T-helper 2 cell (primary cell): ENCODE measurements around the gene TEX50.
A peak's percentile ranks its signal among the peaks of the same experiment; 100 is the strongest.
"Not testable (repeated sequence)": the region's sequence is repeated elsewhere in the genome, so short reads cannot be mapped to it uniquely, and the experiment has no call there.

Source experiments
- DNase-seq, 5 experiments: peaks; one replicate each; pipeline versions ENCODE4 v3.0.0 to v3.0.0-alpha.2; 2012 to 2022

The TEX50 gene

DNA sequence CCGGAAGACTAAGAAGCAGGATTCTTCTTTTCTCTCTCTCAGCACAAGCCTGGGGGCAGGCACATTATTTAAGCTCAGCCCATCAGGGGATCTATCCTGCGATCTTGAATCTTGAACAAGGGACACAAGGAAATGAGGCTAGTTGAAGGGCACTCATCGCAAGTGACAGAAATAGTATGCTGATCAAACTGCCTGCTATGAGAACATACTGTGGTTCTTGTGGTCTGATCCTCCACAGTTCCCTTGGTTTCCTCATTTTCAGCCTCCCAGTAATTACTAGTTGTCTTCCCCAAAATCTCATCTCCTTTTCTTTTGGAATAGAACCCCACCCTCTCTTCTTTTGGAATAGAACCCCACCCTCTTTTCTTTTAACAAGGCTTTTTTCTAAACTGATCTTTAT, 28.0 kb downstream of the TEX50 start:
- no peak for DNase-seq

- DNase-seq, result no peak
Observed at GRCh38 chr1:173666646-173667045, 31.5 kb downstream of the TEX50 start.

DNA sequence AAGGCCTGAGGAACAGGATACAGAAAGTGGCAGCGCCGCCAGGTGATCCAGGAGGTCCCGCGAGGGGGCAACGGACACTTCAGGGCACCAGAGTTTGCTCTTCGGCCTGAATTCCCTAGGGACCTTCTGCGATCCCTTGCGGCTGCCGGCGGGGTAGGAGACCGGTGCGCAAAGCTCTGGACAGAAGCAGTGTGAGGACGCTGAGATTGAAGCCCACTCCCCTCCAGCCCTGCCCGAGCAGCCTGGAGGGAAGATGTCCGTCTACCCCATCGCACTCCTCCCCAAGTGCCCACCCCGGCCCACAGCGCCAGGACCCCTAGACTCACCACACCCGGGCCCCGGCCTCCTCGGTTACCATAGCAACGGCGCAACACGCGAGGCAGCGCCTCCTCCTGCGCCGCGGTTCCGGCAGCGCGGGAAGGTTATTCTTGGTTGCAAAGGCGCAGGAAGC, 34.4 kb downstream of the TEX50 start, which contains the start of gene ANKRD45:
Gene ANKRD45, minus strand, starts transcription at position 361 of the 451 bp plus-strand sequence. CDS start 10,433 bp downstream, outside the sequence.
- DNase-seq, result peak in 1 of 5 experiments; percentile 16

- not testable (repeated sequence) for DNase-seq
Observed at GRCh38 chr1:173674496-173674895, 39.4 kb downstream of the TEX50 start.

DNA sequence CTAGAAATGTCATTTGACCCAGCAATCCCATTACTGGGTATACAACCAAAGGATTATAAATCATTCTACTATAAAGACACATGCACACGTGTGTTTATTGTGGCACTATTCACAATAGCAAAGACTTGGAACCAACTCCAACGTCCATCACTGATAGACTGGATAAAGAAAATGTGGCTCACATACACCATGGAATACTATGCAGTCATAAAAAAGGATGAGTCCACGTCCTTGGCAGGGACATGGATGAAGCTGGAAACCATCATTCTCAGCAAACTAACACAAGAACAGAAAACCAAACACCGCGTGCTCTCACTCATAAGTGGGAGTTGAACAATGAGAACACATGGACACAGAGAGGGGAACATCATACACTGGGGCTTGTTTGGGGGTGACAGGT, 45.0 kb downstream of the TEX50 start:
- DNase-seq, result not testable (repeated sequence)

DNA sequence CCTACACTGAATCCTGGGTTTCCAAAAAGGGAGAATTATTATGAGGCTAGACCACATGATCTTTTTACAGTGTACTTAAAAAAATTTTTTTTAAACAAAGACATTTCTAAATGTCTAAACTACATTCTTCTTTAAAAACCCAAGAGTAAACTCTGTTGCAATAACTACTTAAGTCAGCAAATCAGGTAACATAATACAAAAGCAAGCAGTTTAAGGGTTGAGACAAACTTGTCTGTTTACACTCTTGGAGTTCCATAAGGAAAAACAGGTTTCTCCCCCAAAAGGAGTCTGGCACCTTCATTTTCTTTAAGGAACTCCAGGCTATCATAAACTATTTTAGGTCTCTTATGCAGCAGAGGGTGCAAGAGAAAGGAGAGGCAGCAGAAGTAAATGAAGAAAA, 47.0 kb downstream of the TEX50 start:
- DNase-seq, result no peak

DNA sequence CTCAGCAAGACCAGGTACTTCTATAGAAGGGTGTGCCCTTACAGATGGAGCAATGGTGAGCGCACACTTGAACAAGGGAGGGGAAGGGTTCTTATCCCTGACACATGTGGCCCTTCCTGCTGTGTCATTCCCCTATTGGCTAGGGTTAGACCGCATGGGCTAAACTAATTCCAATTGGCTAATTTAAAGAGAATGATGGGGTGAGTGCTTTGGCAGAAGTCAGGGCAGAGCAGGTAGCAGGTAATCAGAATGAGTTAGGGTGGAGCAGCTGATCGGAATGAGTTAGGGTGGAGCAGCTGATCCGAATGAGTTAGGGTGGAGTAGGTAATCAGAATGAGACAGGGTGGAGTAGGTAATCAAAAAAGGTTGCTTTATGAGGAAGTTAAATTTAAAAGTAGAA, 48.7 kb downstream of the TEX50 start:
- not testable (repeated sequence) for DNase-seq

DNA sequence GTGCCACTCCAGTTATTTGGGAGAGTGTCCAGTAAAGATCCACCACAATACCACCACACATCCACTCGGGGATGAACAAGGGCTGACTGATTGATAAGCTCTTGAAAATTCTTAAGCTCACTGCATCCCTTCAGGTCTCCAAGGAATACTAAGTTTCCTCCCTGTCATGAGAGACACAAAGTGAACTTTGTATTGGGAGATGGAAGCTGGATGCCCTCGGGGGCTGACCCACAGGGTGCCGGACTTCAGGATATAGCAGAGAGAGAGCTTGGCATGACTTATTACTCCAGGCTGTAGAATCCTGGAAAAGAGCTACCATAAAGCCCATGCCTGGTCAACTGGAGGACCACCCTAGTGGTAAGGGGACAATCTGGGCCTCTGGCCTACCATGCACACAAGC, 50.0 kb downstream of the TEX50 start:
- not testable (repeated sequence) for DNase-seq
